SK-N-SH treated with all-trans-retinoic acid at 6 μM for 48 hours (cell line): ENCODE results near the gene SDK1.

Experiments
- ATAC-seq: fragments of 200-7000 bp; cut with Tn5 transposase; 3 replicates; pipeline ENCODE4 v1.9.1; 2020; ENCODE audit warnings: mild to moderate bottlenecking, moderate library complexity
- ARNTL ChIP-seq: fragments of 450-650 bp; formaldehyde crosslinking; IDR thresholded peaks from 2 replicates; pipeline ENCODE4 v1.5.0; 2020; ENCODE audit warnings: low read depth, mild to moderate bottlenecking, moderate library complexity, borderline replicate concordance
- BACH2 ChIP-seq: fragments of 250-450 bp; sonication (Bioruptor Pico); IDR thresholded peaks from 2 replicates; pipeline ENCODE4 v1.9.0; 2021; ENCODE audit warnings: mild to moderate bottlenecking, borderline replicate concordance
- ISL1 ChIP-seq: fragments of 250-450 bp; sonication (Bioruptor Pico); IDR thresholded peaks from 2 replicates; pipeline ENCODE4 v2.1.2; 2022; ENCODE audit warnings: mild to moderate bottlenecking, moderate library complexity
- OSR1 ChIP-seq: fragments of 250-450 bp; sonication (Bioruptor Pico); IDR thresholded peaks from 2 replicates; pipeline ENCODE4 v1.8.0; 2022; ENCODE audit warnings: moderate library complexity, mild to moderate bottlenecking, inconsistent platforms
- RARB ChIP-seq: fragments of 250-450 bp; sonication (Bioruptor Pico); IDR thresholded peaks from 2 replicates; pipeline ENCODE4 v1.8.0; 2021; ENCODE audit warnings: mild to moderate bottlenecking, moderate library complexity
- SNAI2 ChIP-seq: fragments of 250-450 bp; sonication (Bioruptor Pico); IDR thresholded peaks from 2 replicates; pipeline ENCODE4 v1.5.0; 2020; ENCODE audit warnings: mild to moderate bottlenecking, moderate library complexity
- TCF4 ChIP-seq: fragments of 250-450 bp; sonication (Bioruptor Pico); IDR thresholded peaks from 2 replicates; pipeline ENCODE4 v1.8.0; 2021; ENCODE audit warnings: mild to moderate bottlenecking, moderate library complexity, borderline replicate concordance
- TOX ChIP-seq: fragments of 250-450 bp; sonication (Bioruptor Pico); IDR thresholded peaks from 2 replicates; pipeline ENCODE4 v1.8.0; 2021; ENCODE audit warnings: mild to moderate bottlenecking, moderate library complexity, borderline replicate concordance
- ZFP30 ChIP-seq: fragments of 450-650 bp; formaldehyde crosslinking; IDR thresholded peaks from 2 replicates; pipeline ENCODE4 v1.5.0; 2022; ENCODE audit warnings: mild to moderate bottlenecking, moderate library complexity
- ZNF565 ChIP-seq: fragments of 450-650 bp; formaldehyde crosslinking; conservative IDR thresholded peaks from 2 replicates; pipeline ENCODE4 v1.5.0; 2020; ENCODE audit warnings: low read depth, mild to moderate bottlenecking, moderate library complexity
- ZNF70 ChIP-seq: fragments of 450-650 bp; formaldehyde crosslinking; IDR thresholded peaks from 2 replicates; pipeline ENCODE4 v1.5.0; 2020; ENCODE audit warnings: mild to moderate bottlenecking, moderate library complexity
- ZNF8 ChIP-seq: fragments of 450-650 bp; formaldehyde crosslinking; IDR thresholded peaks from 2 replicates; pipeline ENCODE4 v1.5.0; 2020; ENCODE audit warnings: mild to moderate bottlenecking, moderate library complexity
- TF ChIP-seq, protein P1 (sequence below): fragments of 250-450 bp; sonication (Bioruptor Pico); IDR thresholded peaks from 2 replicates; pipeline ENCODE4 v1.5.0; 2020; ENCODE audit warnings: mild to moderate bottlenecking, moderate library complexity
- TF ChIP-seq, protein P2 (sequence below): fragments of 250-450 bp; sonication (Bioruptor Pico); IDR thresholded peaks from 2 replicates; pipeline ENCODE4 v1.5.1; 2021; ENCODE audit warnings: mild to moderate bottlenecking, moderate library complexity
- TF ChIP-seq, protein P3 (sequence below): fragments of 250-450 bp; sonication (Bioruptor Pico); IDR thresholded peaks from 2 replicates; pipeline ENCODE4 v1.5.1; 2020; ENCODE audit warnings: low read depth, mild to moderate bottlenecking, moderate library complexity
- TF ChIP-seq, protein P4 (sequence below): fragments of 250-450 bp; sonication (Bioruptor Pico); IDR thresholded peaks from 2 replicates; pipeline ENCODE4 v1.8.0; 2021; ENCODE audit warnings: low read depth, mild to moderate bottlenecking, moderate library complexity, borderline replicate concordance

SDK1 gene

DNA sequence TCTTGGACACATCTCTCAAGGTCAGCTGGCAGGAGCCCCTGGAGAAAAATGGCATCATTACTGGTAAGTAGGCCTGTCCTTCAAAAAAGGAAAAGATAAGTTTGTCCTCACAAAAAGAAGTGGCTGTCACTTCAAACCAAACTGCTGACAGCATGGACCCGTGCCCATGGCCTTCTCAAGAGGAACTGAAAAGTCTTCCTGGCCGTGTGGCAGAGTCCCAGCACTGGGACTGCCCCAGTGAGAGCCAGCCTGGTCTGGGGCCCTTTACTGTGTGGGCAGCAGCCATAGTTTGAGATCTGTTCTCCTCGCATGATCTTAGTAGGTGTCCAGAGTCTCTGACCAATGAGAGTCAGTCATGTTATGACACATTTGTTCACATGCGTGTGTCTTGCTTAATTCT lies 766.8 kb downstream of the SDK1 start (continued):
- TF ChIP-seq, protein P1, sequence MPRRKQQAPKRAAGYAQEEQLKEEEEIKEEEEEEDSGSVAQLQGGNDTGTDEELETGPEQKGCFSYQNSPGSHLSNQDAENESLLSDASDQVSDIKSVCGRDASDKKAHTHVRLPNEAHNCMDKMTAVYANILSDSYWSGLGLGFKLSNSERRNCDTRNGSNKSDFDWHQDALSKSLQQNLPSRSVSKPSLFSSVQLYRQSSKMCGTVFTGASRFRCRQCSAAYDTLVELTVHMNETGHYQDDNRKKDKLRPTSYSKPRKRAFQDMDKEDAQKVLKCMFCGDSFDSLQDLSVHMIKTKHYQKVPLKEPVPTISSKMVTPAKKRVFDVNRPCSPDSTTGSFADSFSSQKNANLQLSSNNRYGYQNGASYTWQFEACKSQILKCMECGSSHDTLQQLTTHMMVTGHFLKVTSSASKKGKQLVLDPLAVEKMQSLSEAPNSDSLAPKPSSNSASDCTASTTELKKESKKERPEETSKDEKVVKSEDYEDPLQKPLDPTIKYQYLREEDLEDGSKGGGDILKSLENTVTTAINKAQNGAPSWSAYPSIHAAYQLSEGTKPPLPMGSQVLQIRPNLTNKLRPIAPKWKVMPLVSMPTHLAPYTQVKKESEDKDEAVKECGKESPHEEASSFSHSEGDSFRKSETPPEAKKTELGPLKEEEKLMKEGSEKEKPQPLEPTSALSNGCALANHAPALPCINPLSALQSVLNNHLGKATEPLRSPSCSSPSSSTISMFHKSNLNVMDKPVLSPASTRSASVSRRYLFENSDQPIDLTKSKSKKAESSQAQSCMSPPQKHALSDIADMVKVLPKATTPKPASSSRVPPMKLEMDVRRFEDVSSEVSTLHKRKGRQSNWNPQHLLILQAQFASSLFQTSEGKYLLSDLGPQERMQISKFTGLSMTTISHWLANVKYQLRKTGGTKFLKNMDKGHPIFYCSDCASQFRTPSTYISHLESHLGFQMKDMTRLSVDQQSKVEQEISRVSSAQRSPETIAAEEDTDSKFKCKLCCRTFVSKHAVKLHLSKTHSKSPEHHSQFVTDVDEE (CRISPR knock-in tag): no peak
- no peak for TF ChIP-seq ARNTL
- no peak for TF ChIP-seq ZNF70 (CRISPR knock-in tag)
- TF ChIP-seq SNAI2 (CRISPR knock-in tag): no peak
- TF ChIP-seq TCF4 (CRISPR knock-in tag): no peak
- TF ChIP-seq BACH2 (CRISPR knock-in tag): no peak
- TF ChIP-seq, all 23 proteins: peak for 0

DNA sequence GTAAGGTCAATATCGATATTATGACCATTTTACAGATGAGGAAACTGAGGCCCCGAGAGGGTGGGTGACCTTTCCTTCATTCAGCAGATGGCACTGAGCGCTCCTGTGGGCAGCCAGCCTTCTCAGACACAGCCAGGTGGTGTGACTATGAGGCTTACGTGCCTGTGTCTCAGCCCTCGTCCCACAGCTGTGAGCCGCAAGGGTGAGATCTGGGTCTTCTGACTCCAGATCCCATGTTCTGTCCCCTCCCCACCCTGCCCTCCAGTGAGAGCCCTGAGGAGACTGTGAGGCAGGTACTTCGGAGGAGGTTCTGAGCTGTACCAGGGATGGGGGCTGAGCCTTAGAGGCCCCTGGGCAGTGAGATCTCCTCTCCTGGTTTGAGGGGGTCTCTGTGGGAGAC lies 767.2 kb downstream of the SDK1 start:
- TF ChIP-seq ISL1 (CRISPR knock-in tag) (no peak), OSR1 (CRISPR knock-in tag) (no peak)
- no peak for ATAC-seq

DNA sequence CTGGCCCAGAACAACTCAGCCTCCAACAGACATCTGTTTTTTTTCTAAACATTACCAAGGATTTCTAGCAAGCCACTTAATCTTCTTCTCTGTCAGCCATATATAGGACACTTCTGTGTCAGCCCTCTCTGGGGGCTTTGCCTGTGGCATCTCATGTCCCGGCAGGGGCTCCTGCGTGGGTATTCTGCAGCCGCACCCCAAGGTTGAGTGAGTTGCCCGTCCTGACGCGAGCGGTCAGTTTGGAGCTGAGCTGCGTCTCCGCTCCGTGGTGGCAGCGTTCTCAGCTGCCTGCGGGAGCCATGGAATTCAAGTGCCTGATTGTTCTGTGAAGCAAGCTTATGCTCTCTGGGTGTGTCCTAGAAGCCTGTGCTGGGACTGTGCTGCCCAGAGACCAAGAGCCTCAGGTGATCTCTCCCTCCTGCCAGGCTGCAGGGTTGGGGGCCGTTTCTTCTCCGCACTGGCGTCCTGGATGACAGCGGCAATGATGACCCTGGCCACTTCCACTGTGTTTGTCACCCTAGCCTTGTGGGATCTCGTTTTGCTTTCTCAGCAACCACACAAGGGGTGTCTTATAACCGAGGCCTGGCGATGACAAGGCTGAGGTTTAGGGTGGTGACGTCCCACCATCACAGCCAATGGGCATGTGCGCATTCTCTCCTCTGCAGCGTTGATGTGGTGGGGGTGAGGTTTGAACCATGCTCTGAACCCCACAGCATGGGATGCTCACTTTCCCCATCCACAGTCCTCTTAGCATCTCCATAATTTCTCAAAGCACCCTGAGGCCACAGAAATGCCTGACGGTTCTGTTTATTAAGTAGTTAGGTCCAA lies 768.4 kb downstream of the SDK1 start:
- no peak for ATAC-seq
- TF ChIP-seq RARB (CRISPR knock-in tag) (no peak), ZNF70 (CRISPR knock-in tag) (no peak), TCF4 (CRISPR knock-in tag) (no peak), ISL1 (CRISPR knock-in tag) (no peak), ZNF565 (CRISPR knock-in tag) (no peak), TOX (no peak), ZFP30 (CRISPR knock-in tag) (no peak), SNAI2 (CRISPR knock-in tag) (no peak)
- TF ChIP-seq, protein P2, sequence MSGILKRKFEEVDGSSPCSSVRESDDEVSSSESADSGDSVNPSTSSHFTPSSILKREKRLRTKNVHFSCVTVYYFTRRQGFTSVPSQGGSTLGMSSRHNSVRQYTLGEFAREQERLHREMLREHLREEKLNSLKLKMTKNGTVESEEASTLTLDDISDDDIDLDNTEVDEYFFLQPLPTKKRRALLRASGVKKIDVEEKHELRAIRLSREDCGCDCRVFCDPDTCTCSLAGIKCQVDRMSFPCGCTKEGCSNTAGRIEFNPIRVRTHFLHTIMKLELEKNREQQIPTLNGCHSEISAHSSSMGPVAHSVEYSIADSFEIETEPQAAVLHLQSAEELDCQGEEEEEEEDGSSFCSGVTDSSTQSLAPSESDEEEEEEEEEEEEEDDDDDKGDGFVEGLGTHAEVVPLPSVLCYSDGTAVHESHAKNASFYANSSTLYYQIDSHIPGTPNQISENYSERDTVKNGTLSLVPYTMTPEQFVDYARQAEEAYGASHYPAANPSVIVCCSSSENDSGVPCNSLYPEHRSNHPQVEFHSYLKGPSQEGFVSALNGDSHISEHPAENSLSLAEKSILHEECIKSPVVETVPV (CRISPR knock-in tag): no peak
- TF ChIP-seq, protein P3, sequence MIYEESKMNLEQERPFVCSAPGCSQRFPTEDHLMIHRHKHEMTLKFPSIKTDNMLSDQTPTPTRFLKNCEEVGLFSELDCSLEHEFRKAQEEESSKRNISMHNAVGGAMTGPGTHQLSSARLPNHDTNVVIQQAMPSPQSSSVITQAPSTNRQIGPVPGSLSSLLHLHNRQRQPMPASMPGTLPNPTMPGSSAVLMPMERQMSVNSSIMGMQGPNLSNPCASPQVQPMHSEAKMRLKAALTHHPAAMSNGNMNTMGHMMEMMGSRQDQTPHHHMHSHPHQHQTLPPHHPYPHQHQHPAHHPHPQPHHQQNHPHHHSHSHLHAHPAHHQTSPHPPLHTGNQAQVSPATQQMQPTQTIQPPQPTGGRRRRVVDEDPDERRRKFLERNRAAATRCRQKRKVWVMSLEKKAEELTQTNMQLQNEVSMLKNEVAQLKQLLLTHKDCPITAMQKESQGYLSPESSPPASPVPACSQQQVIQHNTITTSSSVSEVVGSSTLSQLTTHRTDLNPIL (CRISPR knock-in tag): no peak

DNA sequence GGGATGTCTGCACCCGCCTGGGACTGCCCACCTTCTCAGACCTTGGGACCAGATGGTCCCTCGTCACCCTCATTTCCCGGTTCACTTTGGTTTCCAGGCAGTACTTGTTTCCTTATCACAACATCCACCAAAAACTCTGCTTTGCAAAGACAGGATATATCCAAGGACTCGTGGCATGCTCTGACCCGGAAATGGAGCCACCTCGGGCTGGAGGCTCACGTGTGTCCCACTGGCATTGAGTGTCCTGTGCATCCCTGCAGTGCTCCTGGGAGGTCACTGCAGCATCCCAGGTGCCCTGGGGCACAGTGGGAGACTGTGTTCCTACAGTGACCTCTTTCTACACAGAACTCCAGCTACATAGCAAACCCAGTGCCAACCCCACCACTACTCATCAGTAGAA lies 769.2 kb downstream of the SDK1 start:
- TF ChIP-seq ZNF565 (CRISPR knock-in tag): no peak
- TF ChIP-seq, protein P2 (CRISPR knock-in tag): no peak
- TF ChIP-seq ZNF8 (CRISPR knock-in tag): no peak
- TF ChIP-seq ZFP30 (CRISPR knock-in tag): no peak
- TF ChIP-seq, protein P4, sequence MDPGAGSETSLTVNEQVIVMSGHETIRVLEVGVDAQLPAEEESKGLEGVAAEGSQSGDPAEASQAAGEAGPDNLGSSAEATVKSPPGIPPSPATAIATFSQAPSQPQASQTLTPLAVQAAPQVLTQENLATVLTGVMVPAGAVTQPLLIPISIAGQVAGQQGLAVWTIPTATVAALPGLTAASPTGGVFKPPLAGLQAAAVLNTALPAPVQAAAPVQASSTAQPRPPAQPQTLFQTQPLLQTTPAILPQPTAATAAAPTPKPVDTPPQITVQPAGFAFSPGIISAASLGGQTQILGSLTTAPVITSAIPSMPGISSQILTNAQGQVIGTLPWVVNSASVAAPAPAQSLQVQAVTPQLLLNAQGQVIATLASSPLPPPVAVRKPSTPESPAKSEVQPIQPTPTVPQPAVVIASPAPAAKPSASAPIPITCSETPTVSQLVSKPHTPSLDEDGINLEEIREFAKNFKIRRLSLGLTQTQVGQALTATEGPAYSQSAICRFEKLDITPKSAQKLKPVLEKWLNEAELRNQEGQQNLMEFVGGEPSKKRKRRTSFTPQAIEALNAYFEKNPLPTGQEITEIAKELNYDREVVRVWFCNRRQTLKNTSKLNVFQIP (CRISPR knock-in tag): no peak
- TF ChIP-seq, protein P3 (CRISPR knock-in tag): no peak
- no peak for ATAC-seq
